HK-2 (cell line): ENCODE results near the gene SERINC2.
"Not testable (repeated sequence)": the region's sequence is repeated elsewhere in the genome, so short reads cannot be mapped to it uniquely, and the experiment has no call there.

Source experiments
- DNase-seq: peaks from one replicate; pipeline ENCODE4 v3.0.0-alpha.2; 2018; ENCODE audit not compliant: unreplicated experiment

The SERINC2 gene

GRCh38 chr1:31414980-31415370 lies 2.0 kb downstream of the SERINC2 start:
- no peak for DNase-seq

- DNase-seq: no peak
Measured at GRCh38 chr1:31415658-31416057, 2.6 kb downstream of the SERINC2 start.

DNA sequence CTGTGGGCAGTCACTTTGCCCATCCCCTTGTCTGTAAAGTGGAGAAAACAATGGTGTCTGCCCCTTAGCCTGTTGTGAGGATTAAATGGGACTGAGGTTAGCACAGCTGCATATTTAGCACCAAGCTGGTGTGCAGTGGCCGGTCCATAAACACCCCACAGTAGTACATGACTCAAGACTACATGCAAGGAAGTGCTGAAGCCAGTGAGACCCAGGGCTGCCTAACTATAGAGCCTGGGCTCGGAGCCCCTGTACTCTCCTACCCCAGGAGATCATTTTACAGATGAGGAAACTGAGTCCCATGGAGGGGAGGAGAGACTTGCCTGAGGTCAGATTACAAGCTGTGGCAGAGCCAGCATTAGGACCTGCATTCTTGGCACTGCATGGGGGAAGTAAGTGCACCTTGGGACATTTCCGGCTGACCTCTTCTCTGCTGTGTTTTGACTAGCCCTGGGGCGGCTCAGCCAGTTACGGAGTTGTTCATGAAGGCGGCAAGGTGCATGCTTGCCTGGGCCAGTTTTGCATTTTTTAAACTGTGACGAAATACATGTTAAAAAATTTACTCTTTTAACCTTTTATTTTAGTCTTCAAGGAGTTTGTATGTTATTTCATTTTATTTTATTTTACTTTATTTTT lies 3.2 kb downstream of the SERINC2 start:
- no peak for DNase-seq

GRCh38 chr1:31417148-31417547 lies 4.1 kb downstream of the SERINC2 start:
- no peak for DNase-seq

DNA sequence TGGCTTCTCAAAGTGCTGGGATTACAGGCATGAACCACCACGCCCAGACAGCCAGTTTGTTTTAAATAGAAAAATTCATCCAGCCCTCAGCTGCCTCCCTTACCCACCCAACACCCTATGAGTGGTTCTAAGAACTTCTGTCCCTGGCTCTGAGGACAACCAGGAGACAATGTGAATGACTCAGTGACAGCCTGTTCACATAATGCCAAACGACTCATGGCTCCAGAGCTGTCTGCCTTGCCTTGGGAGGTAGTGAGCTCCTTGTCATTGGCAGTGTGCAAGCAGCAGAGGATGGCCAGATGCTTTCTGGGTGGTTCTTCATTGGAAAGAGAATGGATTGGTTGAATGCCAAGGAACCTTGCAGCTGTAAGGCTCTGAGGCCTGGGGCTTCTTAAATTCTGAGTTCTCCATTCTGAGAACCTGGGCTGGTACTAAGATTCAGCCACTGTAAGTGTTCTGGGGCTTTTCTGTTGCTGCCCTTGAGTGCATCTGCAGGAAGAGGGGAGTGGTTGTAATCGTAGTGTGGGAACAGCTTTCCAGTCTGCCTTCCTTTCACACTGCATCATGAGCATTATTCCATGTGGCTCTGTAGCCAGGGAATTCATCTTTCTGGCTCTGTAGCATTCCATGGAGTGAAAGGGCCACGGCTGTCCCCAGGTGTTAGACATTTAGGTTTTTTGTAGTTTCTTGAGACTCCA lies 5.8 kb downstream of the SERINC2 start:
- DNase-seq: no peak

DNA sequence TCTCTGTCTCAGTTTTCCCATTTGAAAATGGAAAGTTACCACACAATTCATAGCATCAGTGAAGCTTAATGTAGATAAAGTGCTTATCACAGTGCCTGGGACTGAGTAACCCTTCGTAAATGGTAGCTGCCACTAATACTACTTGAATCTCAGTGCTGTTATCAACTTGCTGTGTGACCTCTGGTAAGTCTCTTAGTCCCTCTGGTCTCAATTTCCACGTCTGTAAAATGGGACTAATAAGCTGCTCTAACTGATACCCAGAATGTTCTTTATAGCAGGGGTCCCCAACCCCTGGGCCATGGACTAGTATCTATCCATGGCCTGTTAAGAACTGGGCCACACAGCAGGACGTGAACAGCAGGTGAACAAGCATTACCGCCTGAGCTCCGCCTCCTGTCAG lies 7.7 kb downstream of the SERINC2 start:
- DNase-seq: no peak

DNA sequence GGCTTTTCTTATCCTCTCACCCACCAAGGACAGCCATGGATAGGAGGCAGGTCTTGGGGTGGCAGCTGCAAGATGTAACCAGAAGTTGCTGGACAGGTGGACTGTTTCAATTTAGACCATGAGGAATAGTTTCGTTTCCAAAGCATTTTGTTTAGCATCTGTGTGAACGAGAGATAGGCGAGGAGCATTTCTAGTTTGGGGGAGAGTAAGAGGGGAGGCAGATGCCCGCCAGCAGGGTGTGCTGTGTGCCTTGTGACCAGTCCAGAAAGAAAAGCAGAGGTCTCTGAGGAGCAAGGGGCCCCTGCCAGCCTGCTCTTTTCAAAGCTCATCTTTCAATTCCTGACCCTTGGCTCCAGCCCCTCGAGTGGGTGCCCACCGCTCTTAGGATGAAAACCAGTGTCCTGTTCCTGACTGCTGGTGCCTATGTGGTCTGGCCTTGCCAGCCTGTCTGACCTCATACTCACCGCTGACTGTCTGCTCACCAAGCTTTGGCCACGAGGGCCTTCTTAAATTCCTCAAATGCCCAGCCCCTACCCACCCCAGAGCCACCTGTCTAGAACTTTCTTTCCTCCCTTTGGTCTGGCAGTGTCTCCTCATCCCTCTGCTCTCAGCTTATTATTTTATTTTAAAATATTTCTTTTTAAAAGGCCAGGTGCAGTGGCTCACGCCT lies 8.5 kb downstream of the SERINC2 start:
- DNase-seq: no peak

DNA sequence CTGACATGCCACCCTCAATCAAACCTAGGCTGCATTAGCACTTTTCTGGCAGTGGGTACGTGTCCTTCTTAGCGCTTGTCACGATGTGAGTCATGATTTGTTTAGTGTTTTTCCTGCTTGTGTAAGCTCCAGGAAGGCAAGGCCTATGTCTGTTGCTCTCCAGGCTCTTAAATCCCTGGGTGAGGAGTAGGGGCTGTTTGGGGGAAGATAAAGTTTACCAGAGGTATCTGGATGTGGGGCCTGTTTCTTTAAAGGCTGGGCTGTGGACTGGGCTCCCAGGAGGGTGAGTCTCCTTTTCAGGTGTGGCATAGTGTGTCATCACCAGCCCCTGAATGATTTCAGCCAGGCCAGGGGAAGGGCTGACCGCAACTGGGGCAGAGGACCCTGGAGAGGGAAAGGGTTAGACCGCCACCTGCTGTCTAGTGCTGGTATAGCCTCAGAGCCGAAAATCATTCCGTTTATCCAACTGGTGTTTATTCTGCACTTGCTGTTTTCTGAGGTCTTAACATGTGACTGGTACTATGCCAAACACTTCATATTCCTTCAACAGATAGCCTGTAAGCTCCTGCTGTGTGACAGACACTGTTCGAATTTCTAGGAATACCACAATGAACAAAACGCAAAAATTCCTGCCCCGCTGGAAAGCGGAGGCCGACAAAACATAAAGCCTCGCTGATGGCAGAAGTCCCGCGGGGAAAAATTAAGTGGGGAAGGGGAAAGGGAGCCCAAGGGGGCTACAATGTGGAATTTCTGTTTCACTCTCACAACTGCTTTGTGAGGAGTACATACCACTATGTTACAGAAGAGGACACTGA lies 9.7 kb downstream of the SERINC2 start:
- DNase-seq: peak; percentile 88

DNA sequence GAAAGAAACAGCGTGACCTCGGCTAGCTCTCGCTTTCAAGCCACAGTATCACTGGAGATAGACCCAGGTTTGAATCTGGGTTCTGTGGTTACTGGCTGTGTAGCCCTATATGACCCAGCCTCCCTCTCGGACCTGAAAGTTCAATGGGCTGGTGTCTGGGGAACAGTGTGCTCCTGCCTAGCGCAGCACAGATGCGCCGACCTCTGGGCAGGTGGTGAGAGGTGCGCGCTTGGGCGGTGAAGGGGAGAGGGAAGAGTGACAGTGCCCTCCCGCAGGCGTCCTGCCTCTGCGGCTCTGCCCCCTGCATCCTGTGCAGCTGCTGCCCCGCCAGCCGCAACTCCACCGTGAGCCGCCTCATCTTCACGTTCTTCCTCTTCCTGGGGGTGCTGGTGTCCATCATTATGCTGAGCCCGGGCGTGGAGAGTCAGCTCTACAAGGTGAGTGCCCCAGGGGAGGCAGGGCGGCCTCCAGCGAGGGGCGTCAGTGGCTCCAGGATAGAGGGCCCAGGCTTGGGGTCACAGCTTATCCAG lies 10.5 kb downstream of the SERINC2 start:
- DNase-seq: no peak

DNA sequence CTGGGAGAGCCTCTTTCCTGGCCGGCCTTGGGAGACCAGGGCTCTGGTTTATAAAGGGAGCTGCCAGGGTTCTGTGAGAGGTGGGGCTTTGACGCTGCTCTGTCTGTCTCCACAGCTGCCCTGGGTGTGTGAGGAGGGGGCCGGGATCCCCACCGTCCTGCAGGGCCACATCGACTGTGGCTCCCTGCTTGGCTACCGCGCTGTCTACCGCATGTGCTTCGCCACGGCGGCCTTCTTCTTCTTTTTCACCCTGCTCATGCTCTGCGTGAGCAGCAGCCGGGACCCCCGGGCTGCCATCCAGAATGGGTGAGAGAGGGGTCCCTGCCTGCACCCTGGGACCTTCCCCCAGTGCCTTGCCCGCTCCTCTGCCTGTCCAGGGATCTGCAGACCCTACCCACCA lies 11.6 kb downstream of the SERINC2 start:
- no peak for DNase-seq

GRCh38 chr1:31425301-31426081 lies 12.5 kb downstream of the SERINC2 start:
- DNase-seq: no peak

- no peak for DNase-seq
Measured at GRCh38 chr1:31426249-31426922, 13.4 kb downstream of the SERINC2 start.

- no peak for DNase-seq
Measured at GRCh38 chr1:31427322-31427721, 14.3 kb downstream of the SERINC2 start.

DNA sequence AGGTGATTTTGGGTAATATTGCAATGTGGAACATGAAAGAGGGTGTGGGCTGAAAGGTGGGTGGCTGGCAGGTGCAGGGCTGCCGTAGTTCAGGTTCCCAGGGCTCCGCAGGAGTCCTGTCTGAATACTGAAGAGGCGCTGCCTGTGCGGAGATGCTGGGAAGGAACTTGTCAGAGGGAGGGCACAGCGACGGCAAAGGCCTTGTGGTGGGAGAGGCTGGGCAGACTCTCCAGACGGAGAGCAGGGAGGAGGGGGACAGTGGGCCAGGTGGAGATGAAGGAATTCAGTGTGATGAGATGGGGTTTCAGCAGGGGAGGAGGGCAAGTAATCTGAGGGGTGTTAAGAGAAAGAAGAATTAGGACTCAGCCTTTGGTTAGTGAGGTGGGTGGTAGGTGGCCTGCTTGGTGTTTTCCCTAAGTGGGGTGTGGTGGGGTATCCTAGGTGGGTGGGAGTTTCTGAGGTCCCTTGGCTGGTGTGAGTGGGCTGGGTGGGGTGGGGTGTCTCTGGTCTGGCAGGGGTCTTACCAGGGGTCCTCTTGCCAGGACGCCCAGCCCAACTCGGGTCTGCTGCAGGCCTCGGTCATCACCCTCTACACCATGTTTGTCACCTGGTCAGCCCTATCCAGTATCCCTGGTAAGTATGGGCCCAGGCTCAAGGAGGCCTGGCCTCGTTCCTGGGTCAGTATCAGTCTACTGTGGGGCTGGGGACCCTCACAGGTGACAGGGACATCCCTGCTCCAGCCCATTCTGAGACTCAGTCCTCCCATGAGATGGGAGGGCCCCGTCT lies 15.6 kb downstream of the SERINC2 start:
- no peak for DNase-seq

GRCh38 chr1:31429583-31429982 lies 16.6 kb downstream of the SERINC2 start:
- DNase-seq: no peak

- DNase-seq: not testable (repeated sequence)
Measured at GRCh38 chr1:31431351-31432257, 18.6 kb downstream of the SERINC2 start.

DNA sequence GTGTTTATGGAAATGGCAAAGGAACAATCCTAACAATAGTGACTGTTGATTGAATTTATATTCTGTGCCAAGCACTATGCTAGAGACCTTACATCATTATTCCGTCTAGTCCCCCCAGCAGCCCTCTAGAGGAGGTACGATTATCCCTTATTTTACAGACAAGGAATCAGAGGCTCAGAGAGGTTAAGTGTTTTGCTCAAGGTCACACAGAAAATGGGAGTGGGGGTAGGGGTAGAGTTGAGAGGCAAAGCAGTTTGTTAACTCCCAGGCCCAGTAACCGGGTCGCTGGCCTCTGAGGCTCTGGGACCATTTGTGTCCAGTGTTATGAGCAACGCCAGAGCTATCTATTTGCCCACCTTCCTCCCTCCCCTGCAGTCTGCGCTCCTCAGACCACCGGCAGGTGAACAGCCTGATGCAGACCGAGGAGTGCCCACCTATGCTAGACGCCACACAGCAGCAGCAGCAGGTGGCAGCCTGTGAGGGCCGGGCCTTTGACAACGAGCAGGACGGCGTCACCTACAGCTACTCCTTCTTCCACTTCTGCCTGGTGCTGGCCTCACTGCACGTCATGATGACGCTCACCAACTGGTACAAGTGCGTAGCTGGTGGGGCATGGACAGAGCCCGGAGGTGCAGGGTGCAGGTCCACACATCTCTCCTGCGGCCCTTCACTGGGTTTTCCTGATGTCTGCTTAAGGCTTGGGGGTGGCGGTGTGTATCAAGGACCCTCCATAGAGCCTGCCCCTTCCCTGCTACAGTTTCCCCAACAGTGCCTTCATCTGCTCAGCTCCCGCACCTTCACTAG lies 19.8 kb downstream of the SERINC2 start:
- no peak for DNase-seq

DNA sequence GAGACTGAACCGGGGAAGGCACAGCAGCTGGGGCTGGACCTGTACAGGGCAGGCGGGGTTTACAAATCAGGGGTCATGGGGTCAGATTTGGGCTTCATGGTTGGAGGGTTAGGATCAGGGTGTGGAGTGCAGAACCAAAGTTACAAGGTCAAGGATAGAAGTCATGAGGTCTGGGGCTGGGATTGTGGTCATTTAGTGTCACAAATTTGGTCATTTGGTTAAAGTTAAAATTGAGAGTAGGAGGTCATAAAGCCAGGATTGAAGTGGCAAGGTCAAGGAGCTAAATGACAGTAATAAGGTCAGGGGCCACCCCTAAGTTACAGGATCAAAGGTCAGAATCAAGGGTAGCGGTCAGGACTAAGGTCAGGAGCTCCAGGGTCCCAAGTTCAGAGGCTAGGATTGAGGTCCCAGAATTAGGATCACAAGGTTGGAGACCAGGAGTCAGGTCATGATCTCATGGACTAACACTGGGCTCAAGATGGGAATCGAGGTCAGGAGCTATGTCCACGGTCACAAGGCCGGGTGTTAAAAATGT lies 20.4 kb downstream of the SERINC2 start:
- DNase-seq: no peak
